Fibroblast of lung (primary cell): ENCODE data around the gene NAV3. TPM values are rescaled to one million over a fixed set of nuclear protein-coding genes. Genes with fewer than 3 reads are reported as not detected.

Experiments
- DNase-seq, 2 donors: peaks; one replicate each; pipeline versions ENCODE4 v3.0.0 to v3.0.0-alpha.2; 2010; ENCODE audit warnings: low read depth in 2 of 2
- H2AFZ ChIP-seq: 2 replicates; pipeline ENCODE4 v1.5.1; 2012; ENCODE audit warnings: low read length, control low read depth, inconsistent platforms
- H3K27ac ChIP-seq: 2 replicates; pipeline ENCODE4 v1.5.1; 2011; ENCODE audit warnings: low read length, control low read depth; ENCODE audit not compliant: insufficient read depth
- H3K27me3 ChIP-seq: 2 replicates; pipeline ENCODE4 v1.5.1; 2011; ENCODE audit warnings: mild to moderate bottlenecking, low read length; ENCODE audit not compliant: control insufficient read depth, insufficient read depth
- H3K36me3 ChIP-seq: 2 replicates; pipeline ENCODE4 v1.5.1; 2011; ENCODE audit warnings: low read length; ENCODE audit not compliant: control insufficient read depth, insufficient read depth
- H3K4me1 ChIP-seq: 2 replicates; pipeline ENCODE4 v1.5.1; 2011; ENCODE audit warnings: low read length; ENCODE audit not compliant: control insufficient read depth, insufficient read depth; ENCODE audit errors: extremely low read depth
- H3K4me2 ChIP-seq: 2 replicates; pipeline ENCODE4 v1.5.1; 2011; ENCODE audit warnings: low read length, control low read depth; ENCODE audit not compliant: insufficient read depth; ENCODE audit errors: extremely low read depth
- H3K4me3 ChIP-seq, 4 experiments: fragments of 200-600 bp in 1 of 4; sonication (generic) in 1 of 4; replicated peaks in 1 of 4; 2 replicates each; pipeline ENCODE4 v1.5.1; 2011 to 2016; ENCODE audit warnings: low read length in 4 of 4, low read depth in 3 of 4, mild to moderate bottlenecking in 3 of 4, control low read depth in 2 of 4, inconsistent platforms in 1 of 4, mixed read lengths in 1 of 4; ENCODE audit not compliant: insufficient read depth in 1 of 4; ENCODE audit errors: control extremely low read depth in 1 of 4
- H3K79me2 ChIP-seq: 2 replicates; pipeline ENCODE4 v1.5.1; 2012; ENCODE audit warnings: mild to moderate bottlenecking, low read length, inconsistent platforms; ENCODE audit not compliant: control insufficient read depth, insufficient read depth
- H3K9ac ChIP-seq: 2 replicates; pipeline ENCODE4 v1.5.1; 2011; ENCODE audit warnings: mild to moderate bottlenecking, low read length, control low read depth; ENCODE audit not compliant: insufficient read depth
- H3K9me3 ChIP-seq: 2 replicates; pipeline ENCODE4 v1.5.1; 2012; ENCODE audit warnings: low read depth, low read length; ENCODE audit not compliant: control insufficient read depth, insufficient read depth
- H4K20me1 ChIP-seq: 2 replicates; pipeline ENCODE4 v1.5.1; 2011; ENCODE audit warnings: low read length; ENCODE audit not compliant: control insufficient read depth, insufficient read depth; ENCODE audit errors: extremely low read depth
- CTCF ChIP-seq, 2 donors: IDR thresholded peaks in 1 of 2; conservative IDR thresholded peaks in 1 of 2; 1 replicate in 1 of 2; 2 replicates in 1 of 2; pipeline ENCODE4 v1.5.1; 2011 to 2012; ENCODE audit warnings: low read length in 2 of 2, control low read depth in 1 of 2, inconsistent platforms in 1 of 2, low read depth in 1 of 2, mild to moderate bottlenecking in 1 of 2
- EZH2 ChIP-seq: IDR thresholded peaks from 2 replicates; pipeline ENCODE4 v1.5.1; 2012; ENCODE audit warnings: low read length, control low read depth, mild to moderate bottlenecking; ENCODE audit errors: missing control alignments
- polyA plus RNA-seq, 2 donors: library from polyadenylated mRNA; depleted of rRNA in 1 of 2; stranded (reverse) in 1 of 2; unstranded in 1 of 2; fragments of >200 nt; gene quantifications; 2 replicates each; pipeline ENCODE4 v1.2.1, GENCODE V29; 2011 to 2012; ENCODE audit warnings: missing spikeins in 1 of 2
- total RNA-seq: library from RNA; depleted of rRNA; stranded (reverse); fragments of >200 nt; gene quantifications from 2 replicates; pipeline ENCODE4 v1.2.1, GENCODE V29; 2014

Gene NAV3
- total and polyA plus RNA-seq, 2 donors (not counting 1 experiment from before 2014, with no cell fraction given) = 30.8 to 60.6 TPM

- Histone ChIP-seq H3K27me3 (no peaks in the 10 kb centered on the region), H3K36me3 (peaks cover 3% of the 10 kb centered on the region)
- no peak for DNase-seq
Observed at GRCh38 chr12:78176643-78177042, 345.9 kb downstream of the NAV3 start.

GRCh38 chr12:78177298-78177697, 346.6 kb downstream of the NAV3 start:
- H2AFZ ChIP-seq = no peak overlapping the region
- H3K4me2 ChIP-seq = no peak overlapping the region
- no peaks in the 10 kb centered on the region for H3K27me3 ChIP-seq
- no peak overlapping the region for H3K9ac ChIP-seq
- H3K27ac ChIP-seq = no peak overlapping the region
- H3K36me3 ChIP-seq = peaks cover 3% of the 10 kb centered on the region
- no peaks in the 10 kb centered on the region for H3K9me3 ChIP-seq
- H3K4me3 ChIP-seq = no peak overlapping the region
- H3K4me1 ChIP-seq = no peaks in the 10 kb centered on the region
- H3K79me2 ChIP-seq = no peaks in the 10 kb centered on the region
- no peaks in the 10 kb centered on the region for H4K20me1 ChIP-seq
- no peak for DNase-seq
- TF ChIP-seq CTCF (conservative IDR thresholded peaks at IDR 0.05 in 1 of 2, IDR thresholded peaks at IDR 0.05 in 1 of 2; ENCODE audit: low read depth in 1 of 2, low read length in 2 of 2) (no peak), EZH2 (no peak)

More at GRCh38 chr12:78176643-78177042, 345.9 kb downstream of the NAV3 start:
- Histone ChIP-seq H3K79me2 (no peaks in the 10 kb centered on the region), H3K9ac (no peak overlapping the region), H3K4me1 (no peaks in the 10 kb centered on the region), H3K4me2 (no peak overlapping the region), H3K27ac (no peak overlapping the region), H3K4me3 (no peak overlapping the region), H4K20me1 (no peaks in the 10 kb centered on the region), H2AFZ (no peak overlapping the region), H3K9me3 (no peaks in the 10 kb centered on the region)
- TF ChIP-seq EZH2 (no peak), CTCF (conservative IDR thresholded peaks at IDR 0.05 in 1 of 2, IDR thresholded peaks at IDR 0.05 in 1 of 2; ENCODE audit: low read depth in 1 of 2, low read length in 2 of 2) (no peak)

- H3K4me2 ChIP-seq = no peak overlapping the region
- H3K9me3 ChIP-seq = no peaks in the 10 kb centered on the region
- no peak overlapping the region for H3K9ac ChIP-seq
- no peaks in the 10 kb centered on the region for H3K79me2 ChIP-seq
- H3K36me3 ChIP-seq = peaks cover 10% of the 10 kb centered on the region
- no peak overlapping the region for H3K4me3 ChIP-seq
- H3K27me3 ChIP-seq = no peaks in the 10 kb centered on the region
- no peak for TF ChIP-seq EZH2
- no peak overlapping the region for H2AFZ ChIP-seq
- no peaks in the 10 kb centered on the region for H4K20me1 ChIP-seq
- no peak for DNase-seq
- peaks cover 4% of the 10 kb centered on the region for H3K4me1 ChIP-seq
- no peak overlapping the region for H3K27ac ChIP-seq
Observed at GRCh38 chr12:78179346-78179745, 348.7 kb downstream of the NAV3 start.
